Dedifferentiated amniotic fluid mesenchymal stem cell (primary cell): ENCODE measurements around the gene HSPA1B.
A peak's percentile ranks its signal among the peaks of the same experiment; 100 is the strongest.
"Not testable (repeated sequence)": the region's sequence is repeated elsewhere in the genome, so short reads cannot be mapped to it uniquely, and the experiment has no call there.

Experiments used
- DNase-seq: peaks from one replicate; pipeline ENCODE4 v3.0.0-alpha.2; 2016; ENCODE audit errors: extremely low spot score

Gene HSPA1B

GRCh38 chr6:31826793-31827285 is 699 bp upstream of the HSPA1B start:
- peak; percentile 55 for DNase-seq

- peak; percentile 54 for DNase-seq
Observed at GRCh38 chr6:31829633-31830283, 2.2 kb downstream of the HSPA1B start.

- no peak for DNase-seq
Observed at GRCh38 chr6:31830886-31831335, 3.4 kb downstream of the HSPA1B start.

GRCh38 chr6:31831350-31832215 is 4.0 kb downstream of the HSPA1B start:
- DNase-seq: no peak

- peak; percentile 72 for DNase-seq
Observed at GRCh38 chr6:31834367-31835250, 7.1 kb downstream of the HSPA1B start.

- DNase-seq: no peak
Observed at GRCh38 chr6:31836047-31836473, 8.5 kb downstream of the HSPA1B start.

- peak; percentile 49 for DNase-seq
Observed at GRCh38 chr6:31836474-31837368, 9.2 kb downstream of the HSPA1B start.

GRCh38 chr6:31837369-31838113 is 10.0 kb downstream of the HSPA1B start:
- DNase-seq: no peak

- not testable (repeated sequence) for DNase-seq
Observed at GRCh38 chr6:31838114-31838553, 10.6 kb downstream of the HSPA1B start.

GRCh38 chr6:31838968-31839367 is 11.4 kb downstream of the HSPA1B start:
- DNase-seq: no peak

GRCh38 chr6:31839779-31840126 is 12.2 kb downstream of the HSPA1B start:
- not testable (repeated sequence) for DNase-seq

- no peak for DNase-seq
Observed at GRCh38 chr6:31842053-31842452, 14.5 kb downstream of the HSPA1B start.

GRCh38 chr6:31844507-31844906 is 17.0 kb downstream of the HSPA1B start:
- no peak for DNase-seq

- no peak for DNase-seq
Observed at GRCh38 chr6:31847276-31847978, 19.9 kb downstream of the HSPA1B start.

GRCh38 chr6:31850765-31851484 is 23.4 kb downstream of the HSPA1B start:
- no peak for DNase-seq

GRCh38 chr6:31851485-31851832 is 23.9 kb downstream of the HSPA1B start:
- DNase-seq: no peak

GRCh38 chr6:31851980-31852718 is 24.6 kb downstream of the HSPA1B start:
- DNase-seq: not testable (repeated sequence)

- not testable (repeated sequence) for DNase-seq
Observed at GRCh38 chr6:31857774-31858173, 30.2 kb downstream of the HSPA1B start.
